Neural cell (in vitro differentiated cells): ENCODE results near the gene CDCA3.

Source experiments
- EZH2 ChIP-seq: fragments of 200-600, 300-800 bp; shearing (Covaris generic), sonication (generic); IDR thresholded peaks from 2 replicates; pipeline ENCODE4 v1.6.1; 2014; ENCODE audit warnings: antibody characterized with exemption, low read length, borderline replicate concordance, mild to moderate bottlenecking; ENCODE audit not compliant: insufficient read depth, poor library complexity, severe bottlenecking
- RAD21 ChIP-seq: fragments of 450-650 bp; conservative IDR thresholded peaks from 2 replicates; pipeline ENCODE4 v1.6.1; 2014; ENCODE audit warnings: antibody characterized with exemption, mild to moderate bottlenecking, moderate library complexity
- TAF1 ChIP-seq: IDR thresholded peaks from 2 replicates; pipeline ENCODE4 v1.6.1; 2012; ENCODE audit warnings: low read depth

DNA sequence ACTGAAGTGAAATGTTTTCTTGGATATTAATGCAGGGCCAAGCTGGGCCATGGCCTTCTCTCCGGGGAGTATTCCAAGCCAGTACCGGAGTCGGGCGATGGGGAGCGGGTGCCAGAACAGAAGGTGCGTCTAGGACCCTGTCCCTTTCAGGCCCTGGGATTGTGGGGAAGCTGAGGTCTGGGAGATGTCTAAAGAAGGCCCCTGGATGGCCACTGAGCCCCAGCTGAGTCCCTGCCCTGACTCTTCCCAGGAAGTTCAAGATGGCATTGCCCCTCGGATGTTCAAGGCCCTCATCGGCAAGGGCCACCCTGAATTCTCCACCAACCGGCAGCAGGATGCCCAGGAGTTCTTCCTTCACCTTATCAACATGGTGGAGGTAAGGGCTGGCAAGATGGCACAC lies 9.0 kb upstream of the CDCA3 start:
- TF ChIP-seq TAF1 (no peak), EZH2 (no peak), RAD21 (no peak)
